ENCODE data around the gene ZBTB7A. TPM values are rescaled to one million over a fixed set of nuclear protein-coding genes. Genes with fewer than 3 reads are reported as not detected.
A peak's percentile ranks its signal among the peaks of the same experiment; 100 is the strongest.

Gene ZBTB7A
- total RNA-seq, 2 donors from 2014 or later = 77.1 to 87.3 TPM

DNA sequence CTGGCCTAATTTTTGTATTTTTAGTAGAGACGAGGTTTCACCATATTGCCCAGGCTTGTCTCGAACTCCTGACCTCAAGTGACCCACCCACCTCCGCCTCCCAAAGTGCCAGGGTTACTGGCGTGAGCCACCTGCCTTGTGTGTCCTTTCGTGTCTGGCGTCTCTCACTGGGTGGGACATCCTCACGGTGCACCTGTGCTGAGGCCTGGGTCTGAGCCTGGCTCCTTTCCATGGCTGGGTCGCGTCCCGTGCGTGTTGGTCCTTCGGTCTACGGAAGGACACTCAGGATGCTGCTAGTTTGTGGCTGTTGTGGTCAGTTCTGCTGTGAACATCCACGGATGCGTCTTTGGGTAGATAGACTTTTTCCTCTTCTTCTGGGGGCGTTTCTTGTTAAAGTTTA lies 39.6 kb downstream of the ZBTB7A start:
- Histone ChIP-seq H3K27ac (no peak overlapping the region), H3K4me3 (no peak overlapping the region), H3K27me3 (replicated peaks; ENCODE audit: insufficient read depth) (no peaks in the 10 kb centered on the region), H3K4me1 (replicated peaks) (no peaks in the 10 kb centered on the region), H3K9me3 (no peaks in the 10 kb centered on the region), H3K36me3 (peaks cover 0 to 7% of the 10 kb centered on the region in 2 donors)
- DNase-seq (ENCODE audit: low spot score) = no peak
- WGBS = 88% methylated on average over 16 of the region's 16 CpGs
- intact Hi-C loops (cut with DNase I) = no loop called here
- TF ChIP-seq POLR2A (IDR thresholded peaks at IDR 0.05) = no peak
- TF ChIP-seq, protein P1, sequence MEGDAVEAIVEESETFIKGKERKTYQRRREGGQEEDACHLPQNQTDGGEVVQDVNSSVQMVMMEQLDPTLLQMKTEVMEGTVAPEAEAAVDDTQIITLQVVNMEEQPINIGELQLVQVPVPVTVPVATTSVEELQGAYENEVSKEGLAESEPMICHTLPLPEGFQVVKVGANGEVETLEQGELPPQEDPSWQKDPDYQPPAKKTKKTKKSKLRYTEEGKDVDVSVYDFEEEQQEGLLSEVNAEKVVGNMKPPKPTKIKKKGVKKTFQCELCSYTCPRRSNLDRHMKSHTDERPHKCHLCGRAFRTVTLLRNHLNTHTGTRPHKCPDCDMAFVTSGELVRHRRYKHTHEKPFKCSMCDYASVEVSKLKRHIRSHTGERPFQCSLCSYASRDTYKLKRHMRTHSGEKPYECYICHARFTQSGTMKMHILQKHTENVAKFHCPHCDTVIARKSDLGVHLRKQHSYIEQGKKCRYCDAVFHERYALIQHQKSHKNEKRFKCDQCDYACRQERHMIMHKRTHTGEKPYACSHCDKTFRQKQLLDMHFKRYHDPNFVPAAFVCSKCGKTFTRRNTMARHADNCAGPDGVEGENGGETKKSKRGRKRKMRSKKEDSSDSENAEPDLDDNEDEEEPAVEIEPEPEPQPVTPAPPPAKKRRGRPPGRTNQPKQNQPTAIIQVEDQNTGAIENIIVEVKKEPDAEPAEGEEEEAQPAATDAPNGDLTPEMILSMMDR (IDR thresholded peaks at IDR 0.05) = no peak
- TF ChIP-seq POLR2AphosphoS5 (IDR thresholded peaks at IDR 0.05) = no peak

DNA sequence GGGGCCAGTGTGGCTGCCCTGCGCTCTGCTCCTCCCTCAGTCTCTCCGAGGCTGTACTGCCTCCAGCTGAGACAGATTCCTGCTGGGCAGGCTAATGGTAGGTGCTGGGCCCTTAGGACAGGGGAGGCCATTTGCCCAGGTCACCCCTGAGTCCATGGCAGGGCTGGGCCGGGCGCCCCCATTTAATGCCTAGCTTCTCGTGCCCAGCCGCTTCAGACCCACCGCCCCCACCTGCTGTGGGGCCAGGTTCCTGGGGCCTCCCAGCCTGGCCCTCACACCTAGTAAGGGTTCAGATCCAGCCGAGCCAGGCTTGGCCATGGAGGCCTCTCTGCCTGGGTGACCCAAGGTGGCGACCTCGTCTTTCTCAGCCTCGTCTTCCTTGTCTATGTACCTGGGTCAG lies 41.4 kb downstream of the ZBTB7A start:
- Histone ChIP-seq H3K27me3 (replicated peaks; ENCODE audit: insufficient read depth) (no peaks in the 10 kb centered on the region), H3K4me3 (no peak overlapping the region), H3K9me3 (no peaks in the 10 kb centered on the region), H3K36me3 (peaks cover 0 to 7% of the 10 kb centered on the region in 2 donors), H3K27ac (no peak overlapping the region), H3K4me1 (replicated peaks) (peaks cover 4% of the 10 kb centered on the region)
- TF ChIP-seq POLR2A (IDR thresholded peaks at IDR 0.05) = no peak
- no peak for TF ChIP-seq POLR2AphosphoS5 (IDR thresholded peaks at IDR 0.05)
- TF ChIP-seq, protein P1 (IDR thresholded peaks at IDR 0.05) = no peak
- intact Hi-C loops (cut with DNase I) = no loop called here
- no peak for DNase-seq (ENCODE audit: low spot score)
- WGBS = 78% methylated on average over 11 of the region's 11 CpGs

DNA sequence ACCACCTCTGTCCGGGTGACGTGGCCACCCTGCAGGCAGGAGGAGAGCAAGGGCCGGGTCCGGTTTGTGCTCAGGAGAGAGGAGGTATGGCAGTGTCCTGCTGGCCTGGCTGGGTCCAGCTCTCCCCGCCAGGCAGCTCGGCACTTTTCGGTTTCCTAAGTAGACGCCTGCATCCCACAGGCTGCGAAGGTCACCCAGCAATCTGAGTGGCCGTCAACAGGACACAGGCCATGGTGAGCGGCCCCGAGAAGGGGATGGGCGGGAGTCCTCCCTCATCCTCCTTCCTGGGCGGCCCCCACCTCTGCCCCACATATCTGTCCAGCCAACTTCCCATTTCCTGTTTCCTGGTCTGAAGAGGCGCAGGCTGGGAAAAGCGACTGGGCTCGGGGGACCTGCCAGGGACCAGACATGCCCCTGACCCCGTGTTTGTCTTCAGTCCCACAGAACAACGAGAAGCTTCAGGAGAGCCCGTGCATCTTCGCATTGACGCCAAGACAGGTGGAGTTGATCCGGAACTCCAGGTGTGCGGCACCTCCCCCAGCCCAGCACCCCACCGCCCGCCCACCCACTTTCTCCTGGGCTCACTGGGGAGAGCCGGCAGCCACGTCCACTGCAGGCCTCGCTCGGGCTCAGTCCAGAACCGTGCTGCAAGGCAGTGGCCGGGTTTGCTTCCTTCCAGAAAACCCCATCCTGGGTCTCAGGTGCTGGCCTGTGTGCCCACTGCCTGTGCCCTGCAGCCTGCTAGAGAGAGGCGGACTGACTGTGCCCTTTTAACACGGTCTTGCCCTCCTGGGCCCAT lies 42.9 kb downstream of the ZBTB7A start:
- DNase-seq (ENCODE audit: low spot score) = no peak
- H3K27me3 ChIP-seq (replicated peaks; ENCODE audit: insufficient read depth) = no peaks in the 10 kb centered on the region
- H3K36me3 ChIP-seq = peaks cover 0 to 6% of the 10 kb centered on the region in 2 donors
- no peak overlapping the region for H3K4me3 ChIP-seq
- TF ChIP-seq POLR2A (IDR thresholded peaks at IDR 0.05) = no peak
- intact Hi-C loops (cut with DNase I) = no loop called here
- WGBS = 88% methylated on average over 32 of the region's 34 CpGs
- no peak overlapping the region for H3K27ac ChIP-seq
- H3K9me3 ChIP-seq = no peaks in the 10 kb centered on the region
- peaks cover 8% of the 10 kb centered on the region for H3K4me1 ChIP-seq (replicated peaks)

DNA sequence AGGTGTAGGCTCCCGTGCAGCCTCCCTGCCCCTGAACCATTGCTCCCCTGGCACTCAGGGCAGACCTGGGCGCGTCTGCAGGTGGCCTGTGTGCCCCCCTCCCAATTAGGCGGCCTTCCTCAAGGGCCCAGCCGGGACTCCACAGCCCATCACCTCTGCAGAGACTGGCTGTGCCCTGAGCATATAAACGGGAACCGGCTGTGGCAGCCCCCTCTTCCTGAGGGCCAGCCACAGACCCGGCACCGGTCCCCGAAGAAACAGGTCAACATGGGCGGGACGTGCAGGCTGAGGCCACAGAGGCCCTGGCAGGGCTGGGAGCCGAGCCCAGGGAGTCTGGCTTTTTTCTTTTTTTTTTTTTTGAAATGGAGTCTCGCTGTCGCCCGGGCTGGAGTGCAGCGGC lies 47.1 kb downstream of the ZBTB7A start:
- H3K27me3 ChIP-seq (replicated peaks; ENCODE audit: insufficient read depth) = no peaks in the 10 kb centered on the region
- no peaks in the 10 kb centered on the region for H3K36me3 ChIP-seq
- TF ChIP-seq, protein P1 (IDR thresholded peaks at IDR 0.05) = no peak
- TF ChIP-seq POLR2A (IDR thresholded peaks at IDR 0.05) (no peak), POLR2AphosphoS5 (IDR thresholded peaks at IDR 0.05) (no peak)
- H3K4me3 ChIP-seq = no peak overlapping the region
- WGBS = 17% methylated on average over 16 of the region's 17 CpGs
- peak; percentile 39 for DNase-seq (ENCODE audit: low spot score)
- no peaks in the 10 kb centered on the region for H3K9me3 ChIP-seq
- H3K4me1 ChIP-seq (replicated peaks) = peaks cover 16% of the 10 kb centered on the region
- peak overlapping the region in 1 of 2 donors; percentile 22 for H3K27ac ChIP-seq
- intact Hi-C loops (cut with DNase I) = no loop called here

DNA sequence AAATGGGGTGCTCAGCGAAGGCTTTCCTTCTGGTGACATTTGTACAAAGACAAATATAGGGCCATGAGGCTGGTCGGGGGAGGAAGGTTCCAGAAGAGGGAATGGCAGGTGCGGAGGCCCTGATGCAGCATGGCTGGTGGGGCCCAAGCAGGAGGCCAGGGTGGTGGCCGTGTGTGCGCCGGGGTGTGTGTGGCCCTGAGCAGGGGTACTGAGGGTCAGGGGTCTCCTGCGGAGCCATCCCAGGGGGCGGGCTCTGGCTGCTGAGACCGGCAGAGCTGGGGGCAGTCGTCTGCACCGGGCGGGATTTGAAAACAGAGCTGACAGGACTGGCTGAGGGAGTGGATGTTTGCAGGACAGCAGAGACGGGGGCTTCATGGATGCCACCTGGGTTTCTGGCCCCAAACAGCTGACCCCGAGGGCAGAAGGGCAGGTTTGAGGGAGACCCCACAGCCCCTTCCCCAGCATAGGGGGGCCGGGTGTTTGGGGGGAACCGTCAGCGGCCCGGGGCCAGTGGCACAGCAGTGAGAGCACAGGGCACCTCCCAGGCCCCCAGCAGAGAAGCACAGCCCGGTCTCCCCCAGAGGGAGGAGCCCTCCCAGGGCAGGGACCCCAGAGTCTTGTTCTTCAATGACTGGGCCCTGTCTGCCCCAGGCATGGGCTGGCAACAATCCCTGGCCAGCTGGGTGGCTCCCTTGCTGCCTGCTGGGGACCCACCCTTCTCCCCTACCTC lies 47.8 kb downstream of the ZBTB7A start:
- WGBS = 85% methylated on average over 19 of the region's 19 CpGs
- H3K27me3 ChIP-seq (replicated peaks; ENCODE audit: insufficient read depth) = no peaks in the 10 kb centered on the region
- intact Hi-C loops (cut with DNase I) = no loop called here
- H3K9me3 ChIP-seq = no peaks in the 10 kb centered on the region
- peak overlapping the region in 1 of 2 donors; percentile 22 for H3K27ac ChIP-seq
- no peak for DNase-seq (ENCODE audit: low spot score)
- peaks cover 16% of the 10 kb centered on the region for H3K4me1 ChIP-seq (replicated peaks)
- H3K4me3 ChIP-seq = no peak overlapping the region
- TF ChIP-seq POLR2A (IDR thresholded peaks at IDR 0.05) (no peak), POLR2AphosphoS5 (IDR thresholded peaks at IDR 0.05) (no peak)
- TF ChIP-seq, protein P1 (IDR thresholded peaks at IDR 0.05) = no peak
- peaks cover 0 to 2% of the 10 kb centered on the region in 2 donors for H3K36me3 ChIP-seq
